K562 (cell line): Measurements from ENCODE around the gene C12orf60. TPM values are rescaled to one million over a fixed set of nuclear protein-coding genes. Genes with fewer than 3 reads are reported as not detected.

Source experiments
- CEBPZ ChIP-seq: fragments of 150-350 bp; IDR thresholded peaks from 2 replicates; pipeline ENCODE4 v1.6.1; 2014; ENCODE audit warnings: low read depth, mild to moderate bottlenecking, low read length, borderline replicate concordance
- CREM ChIP-seq: IDR thresholded peaks from 2 replicates; pipeline ENCODE4 v1.6.1; 2014; ENCODE audit warnings: antibody characterized with exemption, low read depth
- HDAC1 ChIP-seq, 2 experiments: fragments of 450-650 bp; IDR thresholded peaks; 2 replicates each; pipeline ENCODE4 v1.6.1; 2016 to 2017; ENCODE audit warnings: inconsistent platforms in 1 of 2, mild to moderate bottlenecking in 1 of 2, moderate library complexity in 1 of 2
- MBD1 ChIP-seq: fragments of 250-450 bp; sonication (Bioruptor Pico); IDR thresholded peaks from 2 replicates; pipeline ENCODE4 v1.8.0; 2022; ENCODE audit warnings: inconsistent platforms
- MNT ChIP-seq, 2 experiments: fragments of 450-650 bp; conservative IDR thresholded peaks; 2 replicates each; pipeline ENCODE4 v1.6.1; 2017; ENCODE audit warnings: mild to moderate bottlenecking in 2 of 2, moderate library complexity in 2 of 2
- MYC ChIP-seq, 2 experiments: fragments of 250-450 bp in 1 of 2; sonication (Bioruptor Pico) in 1 of 2; IDR thresholded peaks; 2 replicates each; pipeline versions ENCODE4 v1.5.1 to v1.6.1; 2012 to 2021; ENCODE audit warnings: low read depth in 2 of 2, borderline replicate concordance in 1 of 2, improper control_type of control experiment in 1 of 2, low read length in 1 of 2, mild to moderate bottlenecking in 1 of 2, moderate library complexity in 1 of 2
- NBN ChIP-seq: fragments of 450-650 bp; IDR thresholded peaks from 2 replicates; pipeline ENCODE4 v1.6.1; 2016; ENCODE audit warnings: low read depth, mild to moderate bottlenecking
- NFE2L1 ChIP-seq: fragments of 450-650 bp; IDR thresholded peaks from 2 replicates; pipeline ENCODE4 v1.6.1; 2016; ENCODE audit warnings: missing genetic modification characterization, low read depth, mild to moderate bottlenecking, missing compliant biosample characterization, moderate library complexity, borderline replicate concordance
- POLR2B ChIP-seq: fragments of 450-650 bp; IDR thresholded peaks from 2 replicates; pipeline ENCODE4 v1.6.1; 2018; ENCODE audit warnings: low read depth; ENCODE audit not compliant: partially characterized antibody
- POLR2G ChIP-seq: fragments of 200-400 bp; formaldehyde crosslinking; IDR thresholded peaks from 2 replicates; pipeline ENCODE4 v1.6.1; 2017; ENCODE audit warnings: low read depth, mild to moderate bottlenecking, antibody characterized with exemption, low read length, moderate library complexity
- ZBTB49 ChIP-seq: sonication (generic); formaldehyde crosslinking; IDR thresholded peaks from 2 replicates; pipeline ENCODE4 v1.8.0; 2022; ENCODE audit warnings: missing genetic modification reagents, mild to moderate bottlenecking, borderline replicate concordance
- ZBTB5 ChIP-seq: fragments of 450-650 bp; IDR thresholded peaks from 2 replicates; pipeline ENCODE4 v1.6.1; 2017; ENCODE audit warnings: antibody characterized with exemption
- ZFX ChIP-seq: sonication (generic); formaldehyde crosslinking; IDR thresholded peaks from 2 replicates; pipeline ENCODE4 v1.8.0; 2022; ENCODE audit warnings: mild to moderate bottlenecking, missing genetic modification reagents, moderate library complexity
- ZNF695 ChIP-seq: fragments of 450-650 bp; formaldehyde crosslinking; IDR thresholded peaks from 2 replicates; pipeline ENCODE4 v1.4.0; 2020; ENCODE audit warnings: mild to moderate bottlenecking, moderate library complexity
- polyA plus RNA-seq, 8 experiments: library from polyadenylated mRNA; depleted of rRNA in 4 of 8; stranded (reverse) in 5 of 8; unstranded in 3 of 8; fragments of >200 nt; fragmentation: Nextera tagmentation in 2 of 8; fragmentation: Illumina TruSeq in 1 of 8; extraction: Ambion mirVana in 2 of 8; extraction: Trizol in 1 of 8; gene quantifications; 2 replicates each; pipeline versions ENCODE4 v1.2.1 to v1.2.3, GENCODE V29; 2011 to 2014; ENCODE audit warnings: inconsistent platforms in 1 of 8, missing spikeins in 1 of 8
- total RNA-seq, 7 experiments: library from RNA; depleted of rRNA in 6 of 7; stranded (reverse); fragments of >200 nt in 6 of 7; fragmentation: Illumina TruSeq in 2 of 7; extraction: Trizol in 2 of 7; gene quantifications; 2 replicates each; pipeline versions ENCODE4 v1.2.1 to v1.2.3, GENCODE V29; 2011 to 2021; ENCODE audit warnings: low replicate concordance in 1 of 7

The C12orf60 gene
- total and polyA plus RNA-seq, 9 of the 15 experiments (the other 6 are each of a cell fraction or from before 2014, with no cell fraction given) = 0.41 to 4.4 (median 2.5) TPM

- TF ChIP-seq CEBPZ = peak; percentile 67; the same call in 1 of the 2 replicates
- peak; percentile 70 for TF ChIP-seq POLR2B
- TF ChIP-seq NBN = no peak
- TF ChIP-seq MBD1 (CRISPR knock-in tag) = no peak
- TF ChIP-seq NFE2L1 (tag) = no peak
- TF ChIP-seq HDAC1 (IDR thresholded peaks at IDR 0.05) = peak in 1 of 2 experiments; percentile 66; a peak in 1 of 4 replicates
- peak; percentile 94 for TF ChIP-seq CREM
- peak; percentile 33 to 52; a peak in 1 of 4 replicates for TF ChIP-seq MNT (conservative IDR thresholded peaks at IDR 0.05)
- no peak; the same call in 1 of the 2 replicates for TF ChIP-seq MYC (IDR thresholded peaks at IDR 0.05; ENCODE audit: low read depth, low read length)
- TF ChIP-seq MYC (CRISPR knock-in tag; IDR thresholded peaks at IDR 0.05; ENCODE audit: borderline replicate concordance, low read depth) = no peak
- TF ChIP-seq POLR2G = peak; percentile 67
- no peak for TF ChIP-seq ZBTB5
- TF ChIP-seq ZFX (CRISPR knock-in tag) = peak; percentile 89
- TF ChIP-seq ZBTB49 (CRISPR knock-in tag) = no peak
- no peak for TF ChIP-seq ZNF695 (CRISPR knock-in tag)
These were observed at the start of gene C12orf60, which contains the start of gene WBP11 (continued) for GRCh38 chr12:14803011-14803829.
